GM18520 (cell line): Measurements from ENCODE around the gene ABR.
"Not testable (repeated sequence)": the region's sequence is repeated elsewhere in the genome, so short reads cannot be mapped to it uniquely, and the experiment has no call there.

Experiments used
- ATAC-seq: cut with Tn5 transposase; IDR thresholded peaks from one replicate; pipeline ENCODE4 v1.9.1; 2021; ENCODE audit not compliant: unreplicated experiment

ABR gene

DNA sequence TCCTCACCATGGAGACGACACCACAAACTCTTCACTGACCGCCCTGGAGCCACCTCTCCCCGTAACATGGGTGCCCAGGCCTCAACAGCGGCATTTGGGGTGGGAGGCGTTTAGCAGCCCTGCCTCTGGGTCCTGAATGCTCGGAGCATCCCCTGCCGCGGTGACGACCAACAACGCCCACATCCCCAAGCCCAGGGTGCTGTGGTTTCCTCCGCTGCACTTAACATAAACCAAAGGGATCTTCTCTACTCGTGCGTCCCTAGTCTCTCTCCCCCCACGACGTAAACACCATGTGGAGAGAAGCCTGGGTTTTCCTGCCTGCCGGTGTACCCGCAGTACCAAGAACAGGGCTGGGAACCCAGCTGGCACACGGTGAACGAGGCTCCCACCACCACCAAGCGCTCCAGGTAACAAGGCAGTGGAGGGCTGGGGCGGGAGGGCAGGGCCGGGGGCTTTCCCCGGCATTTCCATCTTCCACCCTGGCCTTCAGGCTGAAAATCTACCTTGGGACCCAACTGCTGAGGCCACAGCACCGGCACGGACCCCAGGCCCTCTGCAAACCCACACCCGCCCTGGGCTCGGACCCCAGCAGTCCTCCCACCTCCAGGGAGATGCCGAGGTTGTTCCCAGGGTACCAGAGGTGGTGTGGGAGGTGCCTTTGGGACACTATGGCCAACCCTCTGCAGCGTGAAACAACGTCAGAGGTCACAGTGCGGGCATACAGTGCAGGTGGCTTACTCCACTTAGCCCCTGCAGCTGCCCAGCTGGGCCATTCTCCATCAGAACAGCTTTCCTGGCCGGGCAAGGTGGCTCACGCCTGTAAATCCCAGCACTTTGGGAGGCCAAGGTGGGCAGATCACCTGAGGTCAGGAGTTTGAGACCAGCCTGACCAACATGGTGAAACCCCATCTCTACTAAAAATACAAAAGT is 128.5 kb downstream of the ABR start:
- no peak for ATAC-seq

DNA sequence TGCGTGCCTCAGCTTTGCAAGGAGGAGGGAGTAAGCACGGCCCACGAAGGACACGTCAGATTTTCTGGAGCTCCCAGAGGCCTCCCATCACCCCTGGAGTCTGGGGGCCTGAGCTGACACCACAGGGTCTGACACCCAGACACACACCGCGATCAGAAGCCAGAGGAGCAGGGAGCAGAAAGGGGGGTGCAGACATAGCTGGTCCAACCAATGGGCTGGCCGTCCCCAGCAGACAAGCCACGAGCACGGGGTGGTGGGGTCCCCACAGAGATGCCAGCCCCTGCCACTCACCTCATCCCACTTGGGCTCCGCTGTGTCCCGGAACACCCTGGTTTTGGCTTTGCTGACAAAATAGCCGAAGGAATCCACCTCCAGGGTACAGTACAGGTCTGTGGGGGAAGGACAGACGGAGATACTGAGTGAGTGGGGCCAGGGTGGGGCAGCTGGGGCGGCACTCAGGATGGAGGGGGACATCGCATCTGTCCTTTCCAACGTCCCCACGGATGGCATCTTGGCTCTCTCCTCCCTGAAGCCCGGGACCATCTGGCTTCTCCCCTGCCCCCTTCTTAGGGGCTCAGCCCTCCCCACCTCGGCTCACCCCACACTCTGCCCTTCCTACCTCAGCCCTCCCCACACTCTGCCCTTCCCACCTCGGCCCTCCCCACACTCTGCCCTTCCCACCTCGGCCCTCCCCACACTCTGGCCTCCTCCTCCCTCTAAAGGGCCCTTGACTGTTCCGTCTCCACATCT is 129.4 kb downstream of the ABR start:
- no peak for ATAC-seq

DNA sequence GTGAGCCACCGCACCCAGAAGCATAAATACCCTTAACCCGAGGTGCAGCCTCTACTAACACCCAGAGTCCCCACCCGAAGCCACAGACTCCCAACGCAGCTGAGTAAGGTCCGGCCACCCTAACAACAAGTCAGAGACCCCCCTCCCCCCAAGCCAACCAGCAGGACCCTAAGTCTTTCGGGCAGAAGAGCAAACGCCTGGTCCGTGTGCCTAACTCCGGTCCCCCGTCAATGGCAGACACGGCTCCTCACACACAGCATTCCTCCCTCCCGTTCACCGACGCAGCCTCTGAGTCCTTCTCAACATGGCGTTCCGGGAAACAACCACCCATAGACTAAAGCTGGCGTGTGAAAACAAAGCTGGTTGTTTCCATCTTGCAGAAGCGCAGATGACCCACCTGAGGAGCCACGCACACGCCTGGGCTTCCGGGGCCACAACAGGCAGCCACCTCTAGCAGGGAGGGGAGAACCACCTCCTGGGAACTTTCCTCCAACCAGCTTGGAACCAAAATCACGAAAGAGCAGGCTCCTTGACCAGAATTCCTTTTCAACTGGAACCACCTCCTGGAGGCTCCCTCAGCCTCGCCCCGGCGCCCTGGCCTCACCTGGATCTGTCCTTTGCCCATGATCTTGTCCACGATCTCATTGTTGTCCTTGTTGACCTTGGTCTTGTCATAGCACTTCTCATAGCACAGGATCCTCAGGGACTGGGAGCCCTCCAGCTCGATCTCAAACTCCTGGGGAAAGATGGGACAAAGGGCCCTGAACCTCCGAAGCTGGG is 130.1 kb downstream of the ABR start:
- no peak for ATAC-seq

DNA sequence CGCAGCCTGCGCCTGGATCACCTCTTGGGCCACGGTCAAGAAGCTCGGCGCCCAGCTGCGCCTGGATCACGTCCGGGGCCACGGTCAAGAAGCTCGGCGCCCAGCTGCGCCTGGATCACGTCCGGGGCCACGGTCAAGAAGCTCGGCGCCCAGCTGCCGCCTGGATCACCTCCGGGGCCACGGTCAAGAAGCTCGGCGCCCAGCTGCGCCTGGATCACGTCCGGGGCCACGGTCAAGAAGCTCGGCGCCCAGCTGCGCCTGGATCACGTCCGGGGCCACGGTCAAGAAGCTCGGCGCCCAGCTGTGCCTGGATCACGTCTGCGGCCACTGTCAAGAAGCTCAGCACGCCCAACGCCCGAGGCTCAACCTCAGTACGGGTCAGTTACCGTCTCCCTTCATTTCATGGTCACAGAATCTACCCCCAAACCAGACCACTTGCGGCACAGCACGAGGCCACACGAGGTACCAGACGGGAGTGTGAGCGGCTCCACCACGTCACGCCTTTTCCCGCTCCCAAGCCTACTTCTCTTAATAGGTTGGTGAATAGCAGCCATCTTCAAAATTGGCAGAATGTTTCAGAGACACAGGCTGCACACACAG is 131.2 kb downstream of the ABR start:
- not testable (repeated sequence) for ATAC-seq

DNA sequence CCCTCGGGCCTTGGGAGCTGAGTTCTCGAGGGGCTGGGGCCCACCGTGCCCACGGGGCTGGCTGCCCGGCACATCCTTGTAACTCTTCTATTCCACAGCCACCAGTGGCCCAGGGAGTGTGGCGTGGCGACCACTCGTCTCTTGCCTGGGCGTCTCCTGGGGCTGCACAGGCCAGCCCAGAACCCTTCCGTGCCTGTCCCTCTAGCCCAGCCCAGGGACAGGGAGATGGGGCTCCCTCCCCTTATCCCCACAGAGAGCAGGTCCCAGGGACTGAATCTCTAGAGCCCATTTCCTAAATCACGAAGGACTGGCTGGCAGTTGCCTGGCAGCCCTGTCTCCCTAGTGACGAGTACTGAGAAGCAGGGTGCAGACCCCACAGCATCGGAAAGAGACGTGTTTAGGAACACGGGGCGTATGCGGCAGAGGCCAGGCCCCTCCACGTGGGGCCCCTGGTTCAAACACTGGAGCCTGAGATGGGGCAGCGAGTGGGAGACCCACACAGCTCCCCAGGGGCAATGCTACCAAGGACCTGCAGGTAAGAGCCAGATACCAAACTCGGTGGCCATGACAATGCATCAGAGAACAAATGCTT is 131.8 kb downstream of the ABR start:
- ATAC-seq: no peak

DNA sequence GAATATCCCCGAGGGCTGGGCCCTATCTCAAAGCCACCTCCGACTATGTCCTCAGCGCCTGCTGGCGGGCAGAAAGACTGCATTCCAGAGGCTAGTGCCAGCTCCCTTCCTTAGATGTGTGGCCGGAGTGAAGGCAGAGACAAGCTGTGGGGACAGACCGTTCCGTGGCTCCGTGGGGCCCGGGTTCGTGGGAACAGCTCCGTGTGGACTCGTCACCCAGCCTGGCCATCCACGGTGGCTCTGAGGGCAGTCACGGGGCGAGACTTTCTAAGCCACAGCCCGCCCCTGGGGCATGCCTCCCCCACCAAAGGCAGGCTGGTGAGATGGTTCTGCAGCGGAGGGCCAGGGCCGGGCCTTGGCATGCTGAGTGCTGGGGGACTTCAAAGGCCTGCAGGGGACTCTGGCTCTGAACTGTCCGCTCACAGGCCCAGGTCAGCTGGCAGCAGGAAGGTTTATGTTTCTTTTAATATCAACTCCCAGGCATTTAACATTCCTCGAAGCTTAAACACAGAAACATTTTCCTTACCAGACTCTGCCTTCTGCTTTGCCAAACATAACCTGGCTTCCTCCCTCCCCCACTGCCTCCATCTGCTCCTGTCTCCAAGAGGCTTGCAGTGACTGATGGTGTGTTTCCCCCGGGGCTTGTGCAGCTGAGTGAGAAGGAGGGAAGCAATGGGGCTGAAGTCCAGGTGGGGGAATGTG is 132.5 kb downstream of the ABR start:
- ATAC-seq: no peak

DNA sequence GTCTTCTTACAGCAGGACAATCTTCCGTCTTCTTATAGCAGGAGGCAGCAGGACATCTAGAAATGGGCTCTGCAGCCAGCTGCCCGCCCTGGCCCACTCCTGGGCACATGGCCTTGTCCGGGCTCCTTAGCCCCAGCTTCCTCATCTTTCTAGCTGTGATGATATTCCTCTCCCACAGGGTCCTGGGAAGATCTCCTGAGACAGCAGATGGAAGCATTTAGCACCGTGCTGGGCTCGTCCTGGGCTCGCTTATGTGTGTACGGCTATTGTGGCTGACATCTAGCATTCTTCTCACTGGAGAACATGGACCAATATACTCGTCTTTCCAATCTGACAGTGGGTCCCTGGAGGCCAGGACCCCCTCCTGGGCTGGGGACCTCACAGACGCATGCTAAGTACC is 134.3 kb downstream of the ABR start:
- ATAC-seq: no peak

DNA sequence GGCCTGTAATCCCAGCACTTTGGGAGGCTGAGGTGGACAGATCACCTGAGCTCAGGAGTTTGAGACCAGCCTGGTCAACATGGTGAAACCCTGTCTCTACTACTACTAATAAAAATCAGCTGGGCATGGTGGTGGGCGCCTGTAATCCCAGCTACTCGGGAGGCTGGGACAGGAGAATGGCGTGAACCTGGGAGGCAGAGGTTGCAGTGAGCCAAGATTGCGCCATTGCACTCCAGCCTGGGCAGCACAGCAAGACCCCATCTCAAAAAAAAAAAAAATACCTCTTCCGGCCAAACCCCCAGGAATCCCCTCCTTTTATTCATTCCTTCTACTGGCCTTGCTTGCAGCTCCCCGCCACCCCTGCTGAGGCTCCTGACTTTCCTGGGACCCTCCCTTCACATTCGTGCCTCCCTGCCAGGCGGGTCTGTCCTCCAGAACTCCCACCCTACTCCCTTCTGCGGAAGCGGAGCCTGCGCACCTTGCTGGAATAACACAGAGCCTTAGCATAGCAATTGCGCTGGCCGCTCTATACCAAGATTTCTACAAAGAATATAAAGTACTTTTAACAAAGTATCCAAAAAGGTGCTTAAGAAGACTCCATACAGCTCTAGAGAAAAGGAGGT is 135.3 kb downstream of the ABR start:
- ATAC-seq: not testable (repeated sequence)

DNA sequence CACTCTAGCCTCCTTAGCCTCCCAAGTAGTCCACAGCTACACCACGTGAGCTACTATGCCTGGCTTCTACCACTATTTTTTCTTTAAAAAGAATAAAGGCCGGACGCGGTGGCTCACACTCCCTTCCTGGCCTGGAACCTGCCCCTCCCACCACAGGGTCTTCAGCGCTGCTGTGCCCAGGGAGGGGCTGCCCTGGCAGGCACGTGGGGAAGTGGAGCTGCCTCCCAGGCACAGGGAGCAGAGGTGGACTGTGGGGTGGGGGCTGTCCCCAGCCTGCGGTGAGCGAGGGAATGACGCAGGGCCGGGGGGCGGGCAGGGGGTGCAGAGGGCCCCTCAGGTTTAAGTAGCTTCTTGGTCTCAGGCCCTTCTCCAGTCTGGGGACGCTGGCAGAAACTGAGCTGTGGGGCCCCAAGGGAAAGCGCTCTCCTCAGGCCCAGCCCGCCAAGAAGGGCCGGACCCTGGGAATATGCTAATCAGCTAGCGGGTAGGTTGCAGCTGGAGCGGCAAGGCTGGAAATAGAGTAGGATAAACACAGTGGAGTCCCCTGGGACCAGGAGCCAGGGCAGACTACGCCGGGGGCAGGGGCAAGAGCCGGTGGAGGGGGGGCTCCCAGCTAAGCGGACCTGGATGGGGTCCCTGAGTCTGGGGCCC is 136.1 kb downstream of the ABR start:
- no peak for ATAC-seq

DNA sequence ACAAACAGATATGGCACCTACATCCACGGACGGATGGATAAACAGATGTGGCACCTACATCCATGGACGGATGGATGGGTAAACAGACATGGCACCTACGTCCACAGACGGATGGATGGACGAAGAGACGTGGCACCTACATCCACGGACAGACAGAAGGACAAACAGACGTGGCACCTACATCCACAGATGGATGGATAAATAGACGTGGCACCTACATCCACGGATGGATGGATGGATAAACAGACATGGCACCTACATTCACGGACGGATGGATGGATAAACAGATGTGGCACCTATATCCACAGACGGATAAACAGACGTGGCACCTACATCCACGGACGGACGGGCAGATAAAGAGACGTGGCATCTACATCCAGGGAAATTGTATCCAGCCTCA is 137.3 kb downstream of the ABR start:
- ATAC-seq: no peak

DNA sequence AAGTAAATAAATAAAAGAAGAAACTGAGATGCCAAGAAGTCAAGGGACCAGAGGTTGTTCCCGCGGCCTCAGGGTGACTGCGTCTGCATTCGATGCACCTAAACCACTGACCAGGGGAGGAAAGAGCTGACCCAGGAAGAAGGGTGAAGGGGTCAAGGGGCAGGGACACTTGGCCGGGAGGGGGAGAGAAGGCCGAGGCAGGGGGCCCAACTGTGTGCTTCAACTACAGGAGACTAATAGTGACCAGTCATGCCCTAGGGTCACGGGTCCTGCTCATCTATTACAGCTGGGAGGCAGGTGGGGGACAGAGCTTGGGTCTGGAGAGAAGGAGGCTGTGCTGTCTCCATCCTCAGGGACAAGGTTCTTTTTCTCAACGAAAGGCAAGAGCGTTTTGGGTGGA is 138.0 kb downstream of the ABR start:
- ATAC-seq: no peak

DNA sequence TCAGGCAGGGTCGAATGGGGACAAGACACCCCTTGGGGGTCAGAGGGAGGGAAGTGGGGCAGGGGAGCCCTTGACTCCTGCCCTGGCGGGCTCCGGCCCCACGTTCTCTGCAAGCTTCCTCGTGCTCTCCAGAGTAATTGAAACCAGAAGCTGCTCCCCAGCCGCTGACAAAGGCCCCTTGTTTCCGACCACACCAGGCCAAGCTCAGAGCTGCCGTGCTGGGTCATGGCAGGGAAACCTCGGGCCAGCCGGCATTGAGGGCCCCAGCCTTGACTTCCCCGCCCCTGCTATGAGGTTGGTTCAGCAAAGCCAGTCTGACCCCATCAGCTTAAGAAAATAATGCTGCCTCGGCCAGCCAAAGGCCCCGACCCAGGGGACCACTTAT is 139.6 kb downstream of the ABR start:
- ATAC-seq: no peak

DNA sequence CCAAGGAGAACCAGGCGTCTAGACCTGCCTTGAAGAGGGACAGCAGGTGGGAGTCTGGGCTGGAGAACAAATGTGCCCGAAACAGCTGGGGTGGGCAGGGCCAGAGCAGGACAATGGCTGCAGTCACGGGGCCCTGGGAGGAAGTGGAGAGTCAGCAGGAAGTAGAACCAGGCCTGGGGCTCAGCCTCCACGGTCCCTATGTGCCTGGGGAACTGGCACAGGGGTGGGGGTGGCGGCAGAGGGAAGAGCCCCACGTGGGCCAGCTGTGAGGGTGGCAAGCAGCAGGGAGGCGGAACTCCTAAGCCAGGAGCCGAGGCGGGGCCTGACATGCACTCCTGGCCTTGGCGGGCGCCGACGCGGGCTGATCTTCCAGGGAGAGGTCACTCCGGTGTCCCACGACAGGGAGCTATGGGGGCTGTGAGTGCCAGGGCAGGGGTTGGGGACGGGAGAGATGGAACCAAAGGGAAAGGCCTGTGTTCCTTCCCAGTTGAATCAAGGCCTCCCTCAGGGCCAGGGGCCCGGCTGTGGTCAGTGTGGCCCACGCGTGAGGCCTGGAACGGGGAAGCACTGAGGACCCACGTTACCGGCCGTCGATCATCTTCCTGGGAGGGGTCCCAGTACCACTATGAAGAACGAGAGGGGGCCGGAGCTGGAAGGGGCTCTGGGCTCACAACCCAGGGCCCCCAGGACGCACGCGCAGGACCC is 140.1 kb downstream of the ABR start:
- no peak for ATAC-seq

DNA sequence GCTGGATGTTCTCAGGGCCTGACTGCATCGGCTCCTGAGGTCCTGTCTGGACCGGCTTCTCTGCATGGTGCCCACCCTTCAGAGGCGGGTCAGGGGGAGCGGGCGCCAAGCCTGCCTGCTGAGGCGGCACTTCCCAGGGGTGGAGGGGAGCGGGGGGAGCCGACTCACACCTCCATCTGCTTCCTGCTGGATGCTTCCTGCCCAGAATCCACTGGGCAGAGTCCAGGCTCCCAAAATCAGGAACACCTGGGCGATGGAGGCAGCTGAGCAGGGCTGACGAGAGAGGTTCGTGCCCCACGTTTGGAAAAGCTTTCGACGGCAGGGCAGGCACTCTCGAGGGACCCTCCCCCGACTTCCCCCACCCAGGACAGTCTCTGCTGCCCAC is 140.7 kb downstream of the ABR start:
- no peak for ATAC-seq

DNA sequence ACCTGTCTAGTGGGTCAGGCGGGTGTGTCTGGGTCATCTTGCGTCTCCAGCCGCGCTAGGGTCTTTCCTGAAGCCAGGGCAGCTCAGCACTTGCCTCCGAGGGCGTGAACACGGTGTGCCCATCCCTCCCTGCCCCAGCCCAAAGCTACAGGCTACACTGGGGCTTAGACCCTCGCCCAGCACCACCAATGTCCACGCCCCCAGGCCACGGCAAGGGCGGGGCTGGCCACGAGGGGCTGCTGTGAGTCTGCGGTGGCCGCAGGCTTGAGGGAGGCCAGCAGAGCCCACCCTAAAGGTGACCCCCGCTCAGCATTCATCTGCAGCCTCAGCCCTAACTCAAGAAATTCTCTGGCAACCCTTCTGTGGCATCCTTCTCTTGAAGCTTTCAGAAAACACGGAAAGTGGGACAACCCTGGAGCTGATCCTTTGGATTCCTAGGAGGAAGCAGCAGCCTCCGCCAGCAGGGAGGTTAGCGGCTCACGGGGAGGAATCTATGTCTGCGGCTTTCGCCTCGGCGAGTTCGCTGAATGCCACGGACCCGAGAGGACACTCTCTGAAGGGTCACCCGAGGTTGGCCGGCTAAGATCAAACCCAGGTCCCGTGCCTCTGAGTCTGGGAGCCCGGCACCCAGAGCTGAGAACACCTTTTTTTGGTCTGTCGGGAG is 141.2 kb downstream of the ABR start:
- ATAC-seq: no peak

DNA sequence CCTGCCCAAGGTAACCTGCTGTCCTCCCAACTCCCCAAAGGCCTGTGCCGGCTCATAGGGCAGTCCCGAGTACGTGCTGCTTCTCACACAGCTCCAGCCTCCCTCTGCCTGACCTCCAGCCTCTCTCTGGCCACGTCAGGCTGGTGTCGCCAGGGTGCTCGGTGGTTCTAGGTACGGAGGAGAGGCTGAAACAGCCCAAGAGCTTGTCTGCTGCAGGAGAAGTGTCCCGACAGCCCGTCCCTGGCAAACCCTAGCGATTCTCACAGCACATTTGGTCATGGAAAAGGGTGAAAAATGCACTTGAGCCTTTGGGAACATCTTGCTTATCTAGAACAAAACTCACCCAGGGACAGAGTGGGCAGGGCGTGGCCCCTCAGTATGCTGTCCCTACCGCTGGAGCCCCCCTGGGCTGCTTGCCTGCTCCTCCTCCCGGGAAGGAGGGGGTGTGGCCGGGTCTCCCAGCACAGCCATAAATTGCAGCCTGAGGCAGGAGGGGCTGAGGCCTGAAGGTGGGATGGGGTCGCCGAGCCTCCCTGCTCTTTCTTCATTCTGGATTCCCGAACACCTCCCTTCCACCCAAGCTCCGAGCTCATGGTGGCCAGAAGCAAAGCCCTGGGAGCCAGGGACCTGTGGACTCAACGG is 142.4 kb downstream of the ABR start:
- no peak for ATAC-seq

DNA sequence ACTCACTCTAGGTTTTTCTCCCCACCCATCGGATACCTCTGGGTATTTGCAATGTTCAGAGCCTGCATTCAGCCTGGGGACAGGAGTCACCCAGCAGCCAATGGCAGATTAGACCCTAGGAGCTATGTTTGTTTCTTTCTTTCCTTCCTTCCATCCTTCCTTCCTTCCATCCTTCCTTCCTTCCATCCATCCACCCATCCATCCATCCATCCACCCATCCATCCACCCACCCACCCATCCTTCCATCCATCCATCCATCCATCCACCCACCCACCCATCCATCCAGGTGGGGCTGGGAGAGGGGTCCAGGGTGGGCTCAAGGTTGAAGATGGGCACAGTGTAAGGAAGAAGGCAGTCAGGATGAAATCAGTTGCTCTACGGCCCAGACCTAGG is 142.9 kb downstream of the ABR start:
- ATAC-seq: no peak
